Thyroid gland (tissue), 4 donors: ENCODE results near the gene DDN. TPM values are rescaled to one million over a fixed set of nuclear protein-coding genes. Genes with fewer than 3 reads are reported as not detected.

Experiments used
- DNase-seq, 2 donors: peaks; one replicate each; pipeline ENCODE4 v3.0.0-alpha.2; 2019
- H3K27ac ChIP-seq, 3 donors: fragments of 200-600 bp; sonication (generic); 1 replicate in 2 of 3; 2 replicates in 1 of 3; pipeline ENCODE4 v1.5.1; 2016 to 2019; ENCODE audit warnings: mild to moderate bottlenecking in 1 of 3, moderate library complexity in 1 of 3
- H3K27me3 ChIP-seq: fragments of 200-600 bp; sonication (generic); one replicate; pipeline ENCODE4 v1.5.1; 2019
- H3K36me3 ChIP-seq, 2 donors: fragments of 200-600 bp; sonication (generic); one replicate each; pipeline ENCODE4 v1.5.1; 2016 to 2019
- H3K4me1 ChIP-seq, 2 donors: fragments of 200-600 bp; sonication (generic); one replicate each; pipeline ENCODE4 v1.5.1; 2017 to 2019
- H3K4me3 ChIP-seq, 3 donors: fragments of 200-600 bp; sonication (generic); replicated peaks in 1 of 3; 1 replicate in 2 of 3; 2 replicates in 1 of 3; pipeline ENCODE4 v1.5.1; 2016; ENCODE audit warnings: mild to moderate bottlenecking in 1 of 3
- H3K9me3 ChIP-seq: fragments of 200-600 bp; sonication (generic); one replicate; pipeline ENCODE4 v1.5.1; 2017
- CTCF ChIP-seq, 6 experiments: fragments of 200-600 bp in 3 of 6; fragments of 450-650 bp in 3 of 6; sonication (generic) in 3 of 6; IDR thresholded peaks; one replicate each; pipeline ENCODE4 v1.5.1; 2016 to 2019; ENCODE audit warnings: antibody characterized with exemption in 6 of 6, mild to moderate bottlenecking in 2 of 6, inconsistent platforms in 1 of 6, moderate library complexity in 1 of 6
- POLR2A ChIP-seq, 2 donors: fragments of 450-650 bp; IDR thresholded peaks; one replicate each; pipeline ENCODE4 v1.6.1; 2017; ENCODE audit warnings: antibody characterized with exemption in 2 of 2, mild to moderate bottlenecking in 2 of 2, moderate library complexity in 1 of 2
- WGBS, 2 donors: methylation state at CpG; one replicate each; pipeline ENCODE4 v1.1.5; 2017; 5-methylcytosine and 5-hydroxymethylcytosine counted together
- intact Hi-C: fragments of 100-400 bp; cut with DNase I; formaldehyde crosslinking; loops from one replicate; pipeline ENCODE4 v1.15.1; 2023
- total RNA-seq, 4 donors: library from RNA; depleted of rRNA; stranded (reverse); fragments of >200 nt; gene quantifications; one replicate each; pipeline ENCODE4 v1.2.3, GENCODE V29; 2016

DDN gene
- total RNA-seq, 4 donors from 2014 or later = 0.11 to 0.13 TPM; not detected in 2

- TF ChIP-seq POLR2A (IDR thresholded peaks at IDR 0.05) (no peak), CTCF (IDR thresholded peaks at IDR 0.05) (no peak)
- H3K27me3 ChIP-seq = no peaks in the 10 kb centered on the region
- no peaks in the 10 kb centered on the region for H3K4me1 ChIP-seq
- H3K9me3 ChIP-seq = no peaks in the 10 kb centered on the region
- 91 to 99% methylated on average over 2 of the region's 2 CpGs for whole genome bisulfite sequencing, 2 donors
- H3K4me3 ChIP-seq = no peak overlapping the region
- intact Hi-C loops = no loop called here
- DNase-seq = no peak
- peaks cover 60 to 77% of the 10 kb centered on the region in 2 donors for H3K36me3 ChIP-seq
- H3K27ac ChIP-seq = no peak overlapping the region
These were observed 24.6 kb upstream of the DDN start for GRCh38 chr12:49023812-49024211.

- TF ChIP-seq CTCF (IDR thresholded peaks at IDR 0.05) (no peak), POLR2A (IDR thresholded peaks at IDR 0.05) (no peak)
- H3K27ac ChIP-seq = no peak overlapping the region
- intact Hi-C loops = no loop called here
- H3K36me3 ChIP-seq = peaks cover 56 to 66% of the 10 kb centered on the region in 2 donors
- H3K27me3 ChIP-seq = no peaks in the 10 kb centered on the region
- DNase-seq = no peak
- no peak overlapping the region for H3K4me3 ChIP-seq
- H3K4me1 ChIP-seq = peaks cover 3 to 6% of the 10 kb centered on the region in 2 donors
- no peaks in the 10 kb centered on the region for H3K9me3 ChIP-seq
- WGBS, 2 donors = 91 to 93% methylated on average over 15 of the region's 15 CpGs
These were observed 23.5 kb upstream of the DDN start for GRCh38 chr12:49022558-49023178.

- Histone ChIP-seq H3K4me3 (no peak overlapping the region), H3K4me1 (peaks cover 8% of the 10 kb centered on the region in 2 donors), H3K36me3 (peaks cover 43 to 54% of the 10 kb centered on the region in 2 donors), H3K27ac (no peak overlapping the region), H3K9me3 (no peaks in the 10 kb centered on the region), H3K27me3 (no peaks in the 10 kb centered on the region)
- 92% methylated on average over 8 to 10 of the region's 11 CpGs for WGBS, 2 donors
- DNase-seq = no peak
- no peak for TF ChIP-seq POLR2A (IDR thresholded peaks at IDR 0.05)
- TF ChIP-seq CTCF (IDR thresholded peaks at IDR 0.05) = no peak
- intact Hi-C loops = no loop called here
These were observed 22.2 kb upstream of the DDN start for GRCh38 chr12:49021292-49021915.

GRCh38 chr12:49020441-49020840, 21.3 kb upstream of the DDN start:
- WGBS, 2 donors = 90 to 91% methylated on average over 5 of the region's 6 CpGs
- peaks cover 34 to 44% of the 10 kb centered on the region in 2 donors for H3K36me3 ChIP-seq
- no peaks in the 10 kb centered on the region for H3K9me3 ChIP-seq
- H3K4me1 ChIP-seq = peaks cover 8% of the 10 kb centered on the region in 2 donors
- intact Hi-C loops = no loop called here
- DNase-seq = no peak
- no peak for TF ChIP-seq CTCF (IDR thresholded peaks at IDR 0.05)
- no peak for TF ChIP-seq POLR2A (IDR thresholded peaks at IDR 0.05)
- no peak overlapping the region for H3K27ac ChIP-seq
- H3K27me3 ChIP-seq = no peaks in the 10 kb centered on the region
- H3K4me3 ChIP-seq = no peak overlapping the region
